ENCODE measurements around the gene DGKK. TPM values are rescaled to one million over a fixed set of nuclear protein-coding genes. Genes with fewer than 3 reads are reported as not detected.

DGKK gene
- total and polyA plus RNA-seq, 4 donors = 0.01 to 0.03 (median 0.02) TPM; not detected in 1

DNA sequence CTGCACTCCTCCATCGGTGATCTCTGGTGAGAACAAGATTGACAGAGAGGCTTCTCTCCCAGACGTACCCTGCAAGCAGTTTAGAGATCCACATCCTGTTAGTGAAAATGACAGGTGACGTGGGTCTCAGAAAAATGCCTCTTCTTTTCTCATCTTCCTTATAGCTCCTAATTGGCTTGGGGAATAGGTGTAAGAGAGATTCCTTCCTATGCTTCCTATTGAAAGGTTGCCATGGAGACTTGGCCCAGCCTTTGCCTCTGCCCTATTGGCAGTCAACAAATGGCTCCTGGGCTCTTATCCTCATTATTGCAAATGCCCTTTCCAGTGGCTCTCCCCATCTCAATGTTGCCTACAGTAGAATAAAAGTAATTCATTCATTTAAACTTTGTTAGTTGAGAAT, 26.5 kb upstream of the DGKK start:
- 60 to 92% methylated on average over 3 of the region's 3 CpGs for WGBS, 2 donors
- Histone ChIP-seq H3K9me3 (ENCODE audit: control insufficient read depth in 4 of 4, insufficient read depth in 3 of 4, low read length in 3 of 4) (no peaks in the 10 kb centered on the region), H3K4me3 (no peak overlapping the region), H3K36me3 (ENCODE audit: control insufficient read depth in 4 of 4, insufficient read depth in 4 of 4, low read length in 4 of 4) (no peaks in the 10 kb centered on the region), H3K27me3 (ENCODE audit: control insufficient read depth in 3 of 3, insufficient read depth in 3 of 3, low read length in 2 of 3) (peaks cover 8 to 23% (median 15%) of the 10 kb centered on the region in 3 donors), H3K9ac (ENCODE audit: insufficient read depth in 1 of 2, low read length in 2 of 2) (no peak overlapping the region), H3K27ac (ENCODE audit: low read depth in 1 of 2, low read length in 1 of 2) (no peak overlapping the region), H3K4me1 (ENCODE audit: control insufficient read depth in 5 of 5, insufficient read depth in 5 of 5, low read length in 5 of 5) (no peaks in the 10 kb centered on the region)
- DNase-seq (no peak), ATAC-seq (ENCODE audit: insufficient read depth, low FRiP score) (no peak)
- no peak for TF ChIP-seq CTCF (IDR thresholded peaks at IDR 0.05; ENCODE audit: control extremely low read depth, extremely low read depth)

DNA sequence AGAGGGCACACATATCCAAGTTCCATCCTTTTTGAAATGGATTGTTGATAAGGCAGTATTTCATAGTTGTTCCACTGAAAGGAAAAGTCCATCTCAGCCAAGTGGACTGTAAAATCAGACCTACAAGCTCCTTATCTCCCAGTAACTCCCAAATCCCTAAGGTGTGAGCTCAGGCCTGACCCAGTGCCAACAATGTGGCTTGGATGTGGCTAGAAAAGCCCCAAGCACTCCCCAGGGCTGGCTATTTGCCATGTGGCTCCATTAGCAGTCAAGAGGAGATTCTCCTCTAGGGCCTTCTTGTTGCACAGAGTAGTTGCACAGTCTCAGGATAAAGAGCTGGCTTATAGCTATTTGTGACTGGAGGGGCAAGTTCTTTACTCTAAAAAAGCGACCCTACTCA, 25.0 kb upstream of the DGKK start:
- ATAC-seq (ENCODE audit: insufficient read depth, low FRiP score) = no peak
- H3K27me3 ChIP-seq (ENCODE audit: control insufficient read depth in 3 of 3, insufficient read depth in 3 of 3, low read length in 2 of 3) = peaks cover 8 to 19% (median 15%) of the 10 kb centered on the region in 3 donors
- 47 to 85% methylated on average over 1 of the region's 1 CpG for WGBS, 2 donors

DNA sequence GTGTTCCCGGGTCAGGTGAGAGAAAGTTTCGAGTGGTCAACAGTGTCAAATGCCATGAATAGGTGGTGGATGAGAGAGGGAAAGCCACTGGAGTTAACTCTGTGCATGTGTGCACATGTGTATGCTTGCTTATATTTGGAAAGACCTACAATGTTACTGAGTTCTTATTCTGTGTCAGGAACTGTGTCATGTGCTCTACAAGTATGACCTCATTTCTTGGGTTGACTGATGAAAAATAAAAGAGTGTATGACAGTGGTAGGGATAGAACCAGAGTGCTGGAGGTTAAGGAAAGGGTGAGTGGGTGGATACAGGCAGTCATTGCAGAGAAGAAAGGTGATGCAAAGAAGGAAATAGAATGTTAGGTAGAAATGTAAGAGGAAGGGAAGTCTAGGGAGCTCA, 22.1 kb upstream of the DGKK start:
- no peak for DNase-seq
- ATAC-seq (ENCODE audit: insufficient read depth, low FRiP score) = no peak
- Histone ChIP-seq H3K27ac (ENCODE audit: low read depth in 1 of 2, low read length in 1 of 2) (no peak overlapping the region), H3K27me3 (ENCODE audit: control insufficient read depth in 3 of 3, insufficient read depth in 3 of 3, low read length in 2 of 3) (peaks cover 5 to 12% (median 12%) of the 10 kb centered on the region in 3 donors), H3K4me3 (no peak overlapping the region), H3K36me3 (ENCODE audit: control insufficient read depth in 4 of 4, insufficient read depth in 4 of 4, low read length in 4 of 4) (no peaks in the 10 kb centered on the region), H3K4me1 (ENCODE audit: control insufficient read depth in 5 of 5, insufficient read depth in 5 of 5, low read length in 5 of 5) (no peaks in the 10 kb centered on the region), H3K9me3 (ENCODE audit: control insufficient read depth in 4 of 4, insufficient read depth in 3 of 4, low read length in 3 of 4) (no peaks in the 10 kb centered on the region), H3K9ac (ENCODE audit: insufficient read depth in 1 of 2, low read length in 2 of 2) (no peak overlapping the region)
- WGBS, 2 donors = 74 to 84% methylated on average over 2 of the region's 2 CpGs
- TF ChIP-seq CTCF (IDR thresholded peaks at IDR 0.05; ENCODE audit: control extremely low read depth, extremely low read depth) = no peak

More for the DNA sequence above, 25.0 kb upstream of the DGKK start:
- Histone ChIP-seq H3K9ac (ENCODE audit: insufficient read depth in 1 of 2, low read length in 2 of 2) (no peak overlapping the region), H3K27ac (ENCODE audit: low read depth in 1 of 2, low read length in 1 of 2) (no peak overlapping the region), H3K9me3 (ENCODE audit: control insufficient read depth in 4 of 4, insufficient read depth in 3 of 4, low read length in 3 of 4) (no peaks in the 10 kb centered on the region), H3K36me3 (ENCODE audit: control insufficient read depth in 4 of 4, insufficient read depth in 4 of 4, low read length in 4 of 4) (no peaks in the 10 kb centered on the region), H3K4me1 (ENCODE audit: control insufficient read depth in 5 of 5, insufficient read depth in 5 of 5, low read length in 5 of 5) (no peaks in the 10 kb centered on the region), H3K4me3 (no peak overlapping the region)
- no peak for TF ChIP-seq CTCF (IDR thresholded peaks at IDR 0.05; ENCODE audit: control extremely low read depth, extremely low read depth)
- peak in 1 of 3 donors; percentile 12 for DNase-seq

GRCh38 chrX:50484662-50485061, 14.0 kb upstream of the DGKK start:
- no peak for ATAC-seq (ENCODE audit: insufficient read depth, low FRiP score)
- no peaks in the 10 kb centered on the region for H3K4me1 ChIP-seq (ENCODE audit: control insufficient read depth in 5 of 5, insufficient read depth in 5 of 5, low read length in 5 of 5)
- no peak overlapping the region for H3K27ac ChIP-seq (ENCODE audit: low read depth in 1 of 2, low read length in 1 of 2)
- no peak for DNase-seq
- no peak for TF ChIP-seq CTCF (IDR thresholded peaks at IDR 0.05; ENCODE audit: control extremely low read depth, extremely low read depth)
- peaks cover 0 to 1% (median 0%) of the 10 kb centered on the region in 4 donors for H3K9me3 ChIP-seq (ENCODE audit: control insufficient read depth in 4 of 4, insufficient read depth in 3 of 4, low read length in 3 of 4)
- peaks cover 2 to 16% (median 2%) of the 10 kb centered on the region in 3 donors for H3K27me3 ChIP-seq (ENCODE audit: control insufficient read depth in 3 of 3, insufficient read depth in 3 of 3, low read length in 2 of 3)
- WGBS, 2 donors = 74 to 93% methylated on average over 1 of the region's 1 CpG
- H3K9ac ChIP-seq (ENCODE audit: insufficient read depth in 1 of 2, low read length in 2 of 2) = no peak overlapping the region
- H3K36me3 ChIP-seq (ENCODE audit: control insufficient read depth in 4 of 4, insufficient read depth in 4 of 4, low read length in 4 of 4) = no peaks in the 10 kb centered on the region
- no peak overlapping the region for H3K4me3 ChIP-seq
